Neural cell (in vitro differentiated cells): ENCODE measurements around the gene LMO1. TPM values are rescaled to one million over a fixed set of nuclear protein-coding genes. Genes with fewer than 3 reads are reported as not detected.

Experiments
- H2AFZ ChIP-seq: fragments of 200-600, 300-800 bp; sonication (generic), shearing (Covaris generic); 2 replicates; pipeline ENCODE4 v1.6.0; 2014; ENCODE audit warnings: low read depth, mild to moderate bottlenecking, antibody characterized with exemption, low read length, moderate library complexity
- H3F3A ChIP-seq: fragments of 200-600 bp; shearing (Covaris generic); 2 replicates; pipeline ENCODE4 v1.6.1; 2016; ENCODE audit warnings: mild to moderate bottlenecking, moderate library complexity, mixed read lengths, antibody characterized with exemption, low read length; ENCODE audit not compliant: insufficient read depth, poor library complexity, severe bottlenecking
- H3K27ac ChIP-seq: fragments of 200-600, 300-800 bp; sonication (generic), shearing (Covaris generic); 2 replicates; pipeline ENCODE4 v1.5.1; 2014; ENCODE audit warnings: mild to moderate bottlenecking, low read length, moderate library complexity
- H3K27me3 ChIP-seq: fragments of 300-800, 200-600 bp; sonication (generic), shearing (Covaris generic); 2 replicates; pipeline ENCODE4 v1.6.0; 2014; ENCODE audit warnings: mild to moderate bottlenecking, low read depth, low read length, moderate library complexity; ENCODE audit not compliant: insufficient read depth
- H3K36me3 ChIP-seq: fragments of 300-800, 200-600 bp; sonication (generic), shearing (Covaris generic); 2 replicates; pipeline ENCODE4 v1.5.1; 2014; ENCODE audit warnings: mild to moderate bottlenecking, antibody characterized with exemption, low read length, moderate library complexity; ENCODE audit not compliant: insufficient read depth
- H3K4me2 ChIP-seq: fragments of 300-800, 200-600 bp; sonication (generic), shearing (Covaris generic); 2 replicates; pipeline ENCODE4 v1.6.0; 2014; ENCODE audit warnings: mild to moderate bottlenecking, low read length
- H3K4me3 ChIP-seq: fragments of 300-800, 200-600 bp; sonication (generic), shearing (Covaris generic); 2 replicates; pipeline ENCODE4 v1.5.1; 2014; ENCODE audit warnings: mild to moderate bottlenecking, low read length, moderate library complexity
- H3K79me2 ChIP-seq: fragments of 200-600 bp; shearing (Covaris generic); replicated peaks from 2 replicates; pipeline ENCODE4 v1.6.0; 2014; ENCODE audit warnings: mild to moderate bottlenecking, low read length, moderate library complexity; ENCODE audit not compliant: insufficient read depth
- H3K9ac ChIP-seq: fragments of 300-800, 200-600 bp; sonication (generic), shearing (Covaris generic); 2 replicates; pipeline ENCODE4 v1.6.1; 2016; ENCODE audit warnings: mild to moderate bottlenecking, low read length, mixed read lengths
- H3K9me2 ChIP-seq: fragments of 200-600 bp; shearing (Covaris generic); 2 replicates; pipeline ENCODE4 v1.6.1; 2016; ENCODE audit warnings: mild to moderate bottlenecking, low read length, mixed read lengths; ENCODE audit not compliant: insufficient read depth
- H3K9me3 ChIP-seq: fragments of 200-600, 300-800 bp; sonication (generic), shearing (Covaris generic); 2 replicates; pipeline ENCODE4 v1.6.1; 2016; ENCODE audit warnings: mild to moderate bottlenecking, mixed run types, low read length, moderate library complexity, mixed read lengths
- H4K20me1 ChIP-seq: fragments of 200-600 bp; shearing (Covaris generic); 2 replicates; pipeline ENCODE4 v1.6.1; 2016; ENCODE audit warnings: mild to moderate bottlenecking, mixed run types; ENCODE audit not compliant: insufficient read depth
- EP300 ChIP-seq: fragments of 450-650 bp; conservative IDR thresholded peaks from 2 replicates; pipeline ENCODE4 v1.6.1; 2014; ENCODE audit warnings: antibody characterized with exemption, mild to moderate bottlenecking, moderate library complexity; ENCODE audit not compliant: poor library complexity, severe bottlenecking
- EZH2 ChIP-seq: fragments of 200-600, 300-800 bp; shearing (Covaris generic), sonication (generic); IDR thresholded peaks from 2 replicates; pipeline ENCODE4 v1.6.1; 2014; ENCODE audit warnings: antibody characterized with exemption, low read length, borderline replicate concordance, mild to moderate bottlenecking; ENCODE audit not compliant: insufficient read depth, poor library complexity, severe bottlenecking
- MXI1 ChIP-seq: fragments of 450-650 bp; conservative IDR thresholded peaks from 2 replicates; pipeline ENCODE4 v1.6.1; 2014; ENCODE audit warnings: antibody characterized with exemption, mild to moderate bottlenecking; ENCODE audit not compliant: poor library complexity, severe bottlenecking
- POLR2AphosphoS5 ChIP-seq: IDR thresholded peaks from 2 replicates; pipeline ENCODE4 v1.6.1; 2012
- RAD21 ChIP-seq: fragments of 450-650 bp; conservative IDR thresholded peaks from 2 replicates; pipeline ENCODE4 v1.6.1; 2014; ENCODE audit warnings: antibody characterized with exemption, mild to moderate bottlenecking, moderate library complexity
- SMC3 ChIP-seq: fragments of 450-650 bp; conservative IDR thresholded peaks from 2 replicates; pipeline ENCODE4 v1.6.1; 2014; ENCODE audit warnings: antibody characterized with exemption, mild to moderate bottlenecking, moderate library complexity; ENCODE audit not compliant: poor library complexity
- TAF1 ChIP-seq: IDR thresholded peaks from 2 replicates; pipeline ENCODE4 v1.6.1; 2012; ENCODE audit warnings: low read depth
- polyA plus RNA-seq: library from polyadenylated mRNA; depleted of rRNA; stranded (reverse); fragments of >200 nt; gene quantifications from 2 replicates; pipeline ENCODE4 v1.2.3, GENCODE V29; 2014
- TF ChIP-seq, protein P1 (sequence below): fragments of 450-650 bp; IDR thresholded peaks from 2 replicates; pipeline ENCODE4 v1.5.1; 2014; ENCODE audit warnings: antibody characterized with exemption, mild to moderate bottlenecking, moderate library complexity; ENCODE audit not compliant: poor library complexity, severe bottlenecking
- TF ChIP-seq, protein P2 (sequence below): IDR thresholded peaks from 2 replicates; pipeline ENCODE4 v1.6.1; 2012; ENCODE audit warnings: borderline replicate concordance

The LMO1 gene
- polyA plus RNA-seq, 1 donor from 2014 or later = 4.4 TPM

GRCh38 chr11:8251616-8252295, 11.9 kb downstream of the LMO1 start:
- Histone ChIP-seq H3K9ac (no peak overlapping the region), H3F3A (no peaks in the 10 kb centered on the region), H3K79me2 (peaks cover 22% of the 10 kb centered on the region), H3K9me3 (no peaks in the 10 kb centered on the region), H3K9me2 (no peaks in the 10 kb centered on the region), H3K4me3 (no peak overlapping the region), H3K27ac (no peak overlapping the region), H3K36me3 (no peaks in the 10 kb centered on the region), H3K4me2 (no peak overlapping the region), H2AFZ (no peak overlapping the region), H4K20me1 (no peaks in the 10 kb centered on the region), H3K27me3 (no peaks in the 10 kb centered on the region)
- TF ChIP-seq, protein P1, sequence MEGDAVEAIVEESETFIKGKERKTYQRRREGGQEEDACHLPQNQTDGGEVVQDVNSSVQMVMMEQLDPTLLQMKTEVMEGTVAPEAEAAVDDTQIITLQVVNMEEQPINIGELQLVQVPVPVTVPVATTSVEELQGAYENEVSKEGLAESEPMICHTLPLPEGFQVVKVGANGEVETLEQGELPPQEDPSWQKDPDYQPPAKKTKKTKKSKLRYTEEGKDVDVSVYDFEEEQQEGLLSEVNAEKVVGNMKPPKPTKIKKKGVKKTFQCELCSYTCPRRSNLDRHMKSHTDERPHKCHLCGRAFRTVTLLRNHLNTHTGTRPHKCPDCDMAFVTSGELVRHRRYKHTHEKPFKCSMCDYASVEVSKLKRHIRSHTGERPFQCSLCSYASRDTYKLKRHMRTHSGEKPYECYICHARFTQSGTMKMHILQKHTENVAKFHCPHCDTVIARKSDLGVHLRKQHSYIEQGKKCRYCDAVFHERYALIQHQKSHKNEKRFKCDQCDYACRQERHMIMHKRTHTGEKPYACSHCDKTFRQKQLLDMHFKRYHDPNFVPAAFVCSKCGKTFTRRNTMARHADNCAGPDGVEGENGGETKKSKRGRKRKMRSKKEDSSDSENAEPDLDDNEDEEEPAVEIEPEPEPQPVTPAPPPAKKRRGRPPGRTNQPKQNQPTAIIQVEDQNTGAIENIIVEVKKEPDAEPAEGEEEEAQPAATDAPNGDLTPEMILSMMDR = no peak
- no peak for TF ChIP-seq SMC3
- no peak for TF ChIP-seq MXI1
- no peak for TF ChIP-seq POLR2AphosphoS5

DNA sequence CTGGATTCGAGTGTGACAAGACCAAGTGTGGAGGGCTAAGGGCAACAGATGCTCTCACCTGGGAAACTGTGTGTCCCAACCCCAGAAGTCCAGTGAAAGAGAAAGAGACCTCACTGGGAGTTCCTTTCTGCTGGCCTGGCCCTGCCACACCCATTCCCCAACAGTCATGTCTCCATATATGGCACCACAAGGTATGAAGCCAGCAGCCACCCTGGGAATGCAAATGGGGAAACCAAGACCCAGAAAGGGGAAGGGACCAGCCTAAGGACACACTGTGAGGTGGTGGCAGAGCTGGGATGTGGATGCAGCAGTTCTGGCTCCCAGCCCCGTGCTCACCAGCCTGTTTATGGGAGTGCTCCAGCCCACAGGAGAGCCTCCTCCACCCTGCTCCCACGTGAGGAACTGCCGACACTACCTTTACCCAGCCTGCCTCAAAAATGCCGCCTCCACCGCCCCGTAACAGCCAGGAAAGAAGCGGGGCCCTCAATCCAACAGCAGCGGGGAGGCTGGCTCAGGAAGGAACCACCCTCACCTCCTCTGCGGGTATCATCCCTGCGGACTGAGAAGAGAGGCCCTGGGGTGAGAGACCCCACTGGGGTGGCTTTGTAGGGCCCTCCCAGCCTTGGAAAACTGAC, 12.6 kb downstream of the LMO1 start:
- Histone ChIP-seq H3K27me3 (no peaks in the 10 kb centered on the region), H3K79me2 (peaks cover 15% of the 10 kb centered on the region), H4K20me1 (no peaks in the 10 kb centered on the region), H2AFZ (no peak overlapping the region), H3K9ac (no peak overlapping the region), H3K36me3 (no peaks in the 10 kb centered on the region), H3K27ac (no peak overlapping the region), H3K4me3 (no peak overlapping the region), H3K4me2 (no peak overlapping the region), H3K9me3 (no peaks in the 10 kb centered on the region), H3K9me2 (no peaks in the 10 kb centered on the region), H3F3A (no peaks in the 10 kb centered on the region)
- TF ChIP-seq MXI1 (no peak), EZH2 (no peak), RAD21 (no peak), POLR2AphosphoS5 (no peak), TAF1 (no peak), SMC3 (no peak), EP300 (no peak)
- TF ChIP-seq, protein P1 = no peak
- TF ChIP-seq, protein P2, sequence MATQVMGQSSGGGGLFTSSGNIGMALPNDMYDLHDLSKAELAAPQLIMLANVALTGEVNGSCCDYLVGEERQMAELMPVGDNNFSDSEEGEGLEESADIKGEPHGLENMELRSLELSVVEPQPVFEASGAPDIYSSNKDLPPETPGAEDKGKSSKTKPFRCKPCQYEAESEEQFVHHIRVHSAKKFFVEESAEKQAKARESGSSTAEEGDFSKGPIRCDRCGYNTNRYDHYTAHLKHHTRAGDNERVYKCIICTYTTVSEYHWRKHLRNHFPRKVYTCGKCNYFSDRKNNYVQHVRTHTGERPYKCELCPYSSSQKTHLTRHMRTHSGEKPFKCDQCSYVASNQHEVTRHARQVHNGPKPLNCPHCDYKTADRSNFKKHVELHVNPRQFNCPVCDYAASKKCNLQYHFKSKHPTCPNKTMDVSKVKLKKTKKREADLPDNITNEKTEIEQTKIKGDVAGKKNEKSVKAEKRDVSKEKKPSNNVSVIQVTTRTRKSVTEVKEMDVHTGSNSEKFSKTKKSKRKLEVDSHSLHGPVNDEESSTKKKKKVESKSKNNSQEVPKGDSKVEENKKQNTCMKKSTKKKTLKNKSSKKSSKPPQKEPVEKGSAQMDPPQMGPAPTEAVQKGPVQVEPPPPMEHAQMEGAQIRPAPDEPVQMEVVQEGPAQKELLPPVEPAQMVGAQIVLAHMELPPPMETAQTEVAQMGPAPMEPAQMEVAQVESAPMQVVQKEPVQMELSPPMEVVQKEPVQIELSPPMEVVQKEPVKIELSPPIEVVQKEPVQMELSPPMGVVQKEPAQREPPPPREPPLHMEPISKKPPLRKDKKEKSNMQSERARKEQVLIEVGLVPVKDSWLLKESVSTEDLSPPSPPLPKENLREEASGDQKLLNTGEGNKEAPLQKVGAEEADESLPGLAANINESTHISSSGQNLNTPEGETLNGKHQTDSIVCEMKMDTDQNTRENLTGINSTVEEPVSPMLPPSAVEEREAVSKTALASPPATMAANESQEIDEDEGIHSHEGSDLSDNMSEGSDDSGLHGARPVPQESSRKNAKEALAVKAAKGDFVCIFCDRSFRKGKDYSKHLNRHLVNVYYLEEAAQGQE = no peak
